ENCODE results near the gene ZNF20. TPM values are rescaled to one million over a fixed set of nuclear protein-coding genes. Genes with fewer than 3 reads are reported as not detected.
A peak's percentile ranks its signal among the peaks of the same experiment; 100 is the strongest.

Gene ZNF20
- total RNA-seq, 4 donors from 2014 or later: 2.6 to 5.2 (median 3.8) TPM

- Histone ChIP-seq H3K4me3 (peak within 1 kb of the TSS; percentile 76 to 98 (median 87)), H3K4me1 (peaks cover 10 to 42% (median 23%) of the 10 kb centered on the region in 3 donors), H3K27ac (peak within 1 kb of the TSS; percentile 94 to 99 (median 96)), H3K27me3 (no peaks in the 10 kb centered on the region), H3K36me3 (peaks cover 0 to 11% (median 0%) of the 10 kb centered on the region in 3 donors), H3K9me3 (no peaks in the 10 kb centered on the region)
- TF ChIP-seq CTCF (IDR thresholded peaks at IDR 0.05): peak in 1 of 6 experiments; percentile 3
- peak in 3 of 4 donors; percentile 15 to 69 (median 61) for TF ChIP-seq POLR2A (IDR thresholded peaks at IDR 0.05)
- 0 to 1% methylated on average over 14 to 19 of the region's 57 CpGs for WGBS, 2 donors
- DNase-seq: peak; percentile 75
- intact Hi-C loops (cut with DNase I): no loop called here
Measured at GRCh38 chr19:12162882-12163806, 23.0 kb upstream of the ZNF20 start, which contains the start of gene ZNF136. ZNF136 (plus strand) TSS chr19:12163096; CDS start chr19:12163204, 108 bp downstream.

GRCh38 chr19:12162513-12162881, 22.3 kb upstream of the ZNF20 start:
- Histone ChIP-seq H3K27ac (peak overlapping the region; percentile 94 to 99 (median 96)), H3K4me1 (peaks cover 10 to 42% (median 23%) of the 10 kb centered on the region in 3 donors), H3K9me3 (no peaks in the 10 kb centered on the region), H3K4me3 (peak overlapping the region; percentile 76 to 98 (median 87)), H3K36me3 (peaks cover 0 to 11% (median 0%) of the 10 kb centered on the region in 3 donors), H3K27me3 (no peaks in the 10 kb centered on the region)
- whole genome bisulfite sequencing, 2 donors: 13 to 20% methylated on average over 6 to 8 of the region's 8 CpGs
- DNase-seq: no peak
- intact Hi-C loops (cut with DNase I): no loop called here
- TF ChIP-seq CTCF (IDR thresholded peaks at IDR 0.05): no peak
- no peak for TF ChIP-seq POLR2A (IDR thresholded peaks at IDR 0.05)

GRCh38 chr19:12159773-12160414, 19.7 kb upstream of the ZNF20 start:
- H3K4me1 ChIP-seq: peaks cover 19 to 46% (median 21%) of the 10 kb centered on the region in 3 donors
- no peak for DNase-seq
- WGBS, 2 donors: 83 to 98% methylated on average over 6 to 13 of the region's 25 CpGs
- intact Hi-C loops (cut with DNase I): no loop called here
- no peaks in the 10 kb centered on the region for H3K9me3 ChIP-seq
- H3K36me3 ChIP-seq: peaks cover 0 to under 1% (median 0%) of the 10 kb centered on the region in 3 donors
- H3K27me3 ChIP-seq: no peaks in the 10 kb centered on the region
- no peak overlapping the region for H3K27ac ChIP-seq
- no peak overlapping the region for H3K4me3 ChIP-seq
- no peak for TF ChIP-seq CTCF (IDR thresholded peaks at IDR 0.05)
- no peak for TF ChIP-seq POLR2A (IDR thresholded peaks at IDR 0.05)

GRCh38 chr19:12156223-12157058, 16.3 kb upstream of the ZNF20 start, which contains the start of gene ZNF625:
ZNF625 (minus strand) TSS chr19:12156734; CDS start chr19:12156558, 176 bp downstream.
- peak within 1 kb of the TSS; percentile 71 to 96 (median 73) for H3K4me3 ChIP-seq
- no peak for TF ChIP-seq CTCF (IDR thresholded peaks at IDR 0.05)
- peak within 1 kb of the TSS; percentile 65 to 86 (median 76) for H3K27ac ChIP-seq
- peaks cover 6 to 29% (median 11%) of the 10 kb centered on the region in 3 donors for H3K4me1 ChIP-seq
- intact Hi-C loops (cut with DNase I): no loop called here
- WGBS, 2 donors: 2 to 3% methylated on average over 9 to 15 of the region's 58 CpGs
- DNase-seq: no peak
- peaks cover 0 to 4% (median 0%) of the 10 kb centered on the region in 3 donors for H3K36me3 ChIP-seq
- no peaks in the 10 kb centered on the region for H3K27me3 ChIP-seq
- H3K9me3 ChIP-seq: no peaks in the 10 kb centered on the region

Measured in esophagus squamous epithelium (tissue), 5 donors.